IMR-90 (cell line): ENCODE data around the gene PRDM15. TPM values are rescaled to one million over a fixed set of nuclear protein-coding genes. Genes with fewer than 3 reads are reported as not detected.

ENCODE experiments used
- ATAC-seq: fragments of 200-7000 bp; cut with Tn5 transposase; 2 replicates; pipeline ENCODE4 v1.9.1; 2020; ENCODE audit warnings: low read depth, mild to moderate bottlenecking, moderate library complexity
- BruUV-seq: library from RNA; stranded (reverse); fragments of 400-500 nt; replicated peaks from 2 replicates; lab custom pipeline; 2021; lab: Mats Ljungman, UMichigan
- CTCF ChIA-PET: fragments of 300-600 bp; formaldehyde crosslinking; extraction: SDS; loops from one replicate; lab custom pipeline; 2021; ENCODE audit warnings: antibody characterized with exemption; lab: Yijun Ruan, JAX
- POLR2A ChIA-PET: fragments of 300-600 bp; sonication (Branson Sonifier 250); formaldehyde crosslinking; loops from one replicate; lab custom pipeline; 2022; ENCODE audit warnings: antibody characterized with exemption; ENCODE audit not compliant: unreplicated experiment; lab: Charles Lee
- DNase-seq: peaks from one replicate; pipeline ENCODE4 v3.0.0; 2013
- H2AFZ ChIP-seq: replicated peaks from 2 replicates; pipeline ENCODE3; 2013; ENCODE audit warnings: low read length, mild to moderate bottlenecking; ENCODE audit not compliant: poor library complexity
- H2AK5ac ChIP-seq: 2 replicates; pipeline ENCODE4 v1.6.1; 2013; ENCODE audit warnings: low read depth, low read length, inconsistent platforms
- H2AK9ac ChIP-seq: replicated peaks from 2 replicates; pipeline ENCODE3; 2013; ENCODE audit warnings: mild to moderate bottlenecking, low read depth, low read length, moderate library complexity; ENCODE audit not compliant: poor library complexity
- H2BK120ac ChIP-seq: 2 replicates; pipeline ENCODE4 v1.6.1; 2013; ENCODE audit warnings: low read depth, low read length, inconsistent platforms
- H2BK15ac ChIP-seq: 3 replicates; pipeline ENCODE4 v1.6.1; 2013; ENCODE audit warnings: low read depth, low read length, inconsistent platforms
- H2BK20ac ChIP-seq: 2 replicates; pipeline ENCODE4 v1.6.1; 2013; ENCODE audit warnings: low read depth, mild to moderate bottlenecking, inconsistent platforms, low read length, moderate library complexity
- H2BK5ac ChIP-seq: 2 replicates; pipeline ENCODE4 v1.6.1; 2013; ENCODE audit warnings: mild to moderate bottlenecking, low read depth, low read length, inconsistent platforms; ENCODE audit not compliant: poor library complexity, severe bottlenecking
- H3K14ac ChIP-seq: replicated peaks from 2 replicates; pipeline ENCODE4 v1.6.1; 2013; ENCODE audit warnings: low read depth, low read length, inconsistent platforms
- H3K18ac ChIP-seq: 2 replicates; pipeline ENCODE4 v1.6.1; 2013; ENCODE audit warnings: low read depth, low read length, control low read depth
- H3K23ac ChIP-seq: 2 replicates; pipeline ENCODE4 v1.6.1; 2013; ENCODE audit warnings: low read depth, low read length, inconsistent platforms
- H3K27ac ChIP-seq: 2 replicates; pipeline ENCODE4 v1.5.1; 2013; ENCODE audit warnings: mild to moderate bottlenecking, control low read depth, low read length; ENCODE audit not compliant: insufficient read depth
- H3K27me3 ChIP-seq: 2 replicates; pipeline ENCODE4 v1.6.1; 2013; ENCODE audit warnings: low read length; ENCODE audit not compliant: control insufficient read depth, insufficient read depth
- H3K36me3 ChIP-seq: 2 replicates; pipeline ENCODE4 v1.6.1; 2013; ENCODE audit warnings: low read length, mixed read lengths; ENCODE audit not compliant: control insufficient read depth, insufficient read depth
- H3K4ac ChIP-seq: 2 replicates; pipeline ENCODE4 v1.6.1; 2013; ENCODE audit warnings: low read depth, low read length, inconsistent platforms
- H3K4me1 ChIP-seq: 2 replicates; pipeline ENCODE4 v1.6.1; 2013; ENCODE audit warnings: low read length, mixed read lengths; ENCODE audit not compliant: control insufficient read depth, insufficient read depth
- H3K4me2 ChIP-seq: 2 replicates; pipeline ENCODE4 v1.6.1; 2013; ENCODE audit warnings: low read depth, mild to moderate bottlenecking, control low read depth, low read length, moderate library complexity
- H3K4me3 ChIP-seq: 2 replicates; pipeline ENCODE4 v1.5.1; 2013; ENCODE audit warnings: low read depth, mild to moderate bottlenecking, control low read depth, low read length, moderate library complexity; ENCODE audit not compliant: insufficient read depth
- H3K56ac ChIP-seq: 2 replicates; pipeline ENCODE4 v1.6.1; 2013; ENCODE audit warnings: low read length, inconsistent platforms; ENCODE audit not compliant: insufficient read depth; ENCODE audit errors: extremely low read depth
- H3K79me1 ChIP-seq, 2 experiments: 2 replicates each; pipeline ENCODE4 v1.6.1; 2013; ENCODE audit warnings: low read length in 2 of 2, inconsistent platforms in 1 of 2, low read depth in 1 of 2
- H3K9ac ChIP-seq: 2 replicates; pipeline ENCODE4 v1.6.1; 2013; ENCODE audit warnings: low read depth, low read length, control low read depth
- H3K9me1 ChIP-seq: 2 replicates; pipeline ENCODE4 v1.6.1; 2013; ENCODE audit warnings: low read length, inconsistent platforms; ENCODE audit not compliant: insufficient read depth
- H3K9me3 ChIP-seq: 2 replicates; pipeline ENCODE4 v1.6.1; 2013; ENCODE audit warnings: low read length; ENCODE audit not compliant: control insufficient read depth, insufficient read depth
- H4K20me1 ChIP-seq: 2 replicates; pipeline ENCODE4 v1.6.1; 2013; ENCODE audit warnings: low read length, inconsistent platforms; ENCODE audit not compliant: insufficient read depth
- H4K5ac ChIP-seq: 2 replicates; pipeline ENCODE4 v1.6.1; 2013; ENCODE audit warnings: mild to moderate bottlenecking, low read depth, low read length, control low read depth
- H4K8ac ChIP-seq, 2 experiments: 2 replicates each; pipeline ENCODE4 v1.6.1; 2013; ENCODE audit warnings: low read depth in 2 of 2, low read length in 2 of 2, control low read depth in 1 of 2, inconsistent platforms in 1 of 2
- H4K91ac ChIP-seq: 2 replicates; pipeline ENCODE4 v1.6.1; 2013; ENCODE audit warnings: low read depth, low read length, inconsistent platforms; ENCODE audit not compliant: insufficient read depth
- FOS ChIP-seq: fragments of 150-350 bp; IDR thresholded peaks from 2 replicates; pipeline ENCODE4 v1.6.1; 2016; ENCODE audit warnings: low read depth, low read length
- MAZ ChIP-seq: IDR thresholded peaks from 2 replicates; pipeline ENCODE4 v1.6.1; 2012; ENCODE audit warnings: low read depth, mild to moderate bottlenecking, low read length, improper control_type of control experiment, moderate library complexity, borderline replicate concordance
- MXI1 ChIP-seq: IDR thresholded peaks from 2 replicates; pipeline ENCODE4 v1.6.1; 2012; ENCODE audit warnings: low read depth, mild to moderate bottlenecking, low read length, moderate library complexity, borderline replicate concordance
- NFE2L2 ChIP-seq: fragments of 150-350 bp; IDR thresholded peaks from 2 replicates; pipeline ENCODE4 v1.6.1; 2016; ENCODE audit warnings: low read depth, mild to moderate bottlenecking, low read length
- POLR2A ChIP-seq: IDR thresholded peaks from 2 replicates; pipeline ENCODE4 v1.6.1; 2012; ENCODE audit warnings: mild to moderate bottlenecking, low read depth, low read length
- RCOR1 ChIP-seq: IDR thresholded peaks from 2 replicates; pipeline ENCODE4 v1.6.1; 2012; ENCODE audit warnings: mild to moderate bottlenecking, low read length, improper control_type of control experiment; ENCODE audit not compliant: insufficient replicate concordance
- RFX5 ChIP-seq: IDR thresholded peaks from 2 replicates; pipeline ENCODE4 v1.8.0; 2012; ENCODE audit warnings: low read depth, mild to moderate bottlenecking, low read length, moderate library complexity
- WGBS, 2 experiments: methylation state at CpG; one replicate each; pipeline versions ENCODE4 v1.1.5 to v1.1.7; 2013; ENCODE audit warnings: missing lambda C conversion rate in 2 of 2; ENCODE audit not compliant: insufficient read length in 1 of 2; ENCODE audit errors: extremely low coverage in 2 of 2; 5-methylcytosine and 5-hydroxymethylcytosine counted together
- dilution Hi-C: fragments of 300-500 bp; cut with HindIII; formaldehyde crosslinking; loops from one replicate; pipeline ENCODE4 v1.14.3; 2018; ENCODE audit warnings: low sequenced_read_pairs; ENCODE audit not compliant: unreplicated experiment
- in situ Hi-C: fragments of 300-500 bp; cut with MboI; formaldehyde crosslinking; loops from 3 replicates; pipeline ENCODE4 v1.14.3; 2019; ENCODE audit warnings: low sequenced_read_pairs, inconsistent platforms, mixed read lengths
- intact Hi-C: fragments of 100-400 bp; cut with micrococcal nuclease; formaldehyde crosslinking; loops from 2 replicates; pipeline ENCODE4 v1.10.0; 2022
- polyA plus RNA-seq, 3 experiments: library from polyadenylated mRNA; depleted of rRNA; stranded (reverse); fragments of >200 nt; gene quantifications; 2 replicates each; pipeline ENCODE4 v1.2.3, GENCODE V29; 2012; ENCODE audit warnings: low replicate concordance in 1 of 3
- total RNA-seq: library from RNA; depleted of rRNA; stranded (reverse); fragments of >200 nt; gene quantifications from 2 replicates; pipeline ENCODE4 v1.2.3, GENCODE V29; 2012
- TF ChIP-seq, protein P1 (sequence below): fragments of 150-350 bp; IDR thresholded peaks from 2 replicates; pipeline ENCODE4 v1.6.1; 2017; ENCODE audit warnings: mild to moderate bottlenecking, antibody characterized with exemption, low read length, low read depth
- TF ChIP-seq, protein P2 (sequence below): conservative IDR thresholded peaks from 2 replicates; pipeline ENCODE4 v1.5.1; 2012; ENCODE audit warnings: mild to moderate bottlenecking, low read depth, low read length, improper control_type of control experiment

The PRDM15 gene
- total and polyA plus RNA-seq, 2 of the 4 experiments (the other 2 are of a cell fraction): 7.3 to 8.8 TPM

GRCh38 chr21:41888749-41889376 lies 9.7 kb upstream of the PRDM15 start:
- H2BK15ac ChIP-seq: no peak overlapping the region
- ChIA-PET POLR2A (no interaction called here), CTCF (no interaction called here)
- H3K14ac ChIP-seq: no peak overlapping the region
- no peak overlapping the region for H3K9ac ChIP-seq
- H2BK20ac ChIP-seq: no peak overlapping the region
- H3K36me3 ChIP-seq: peaks cover 14% of the 10 kb centered on the region
- dilution Hi-C loops: no loop called here
- ATAC-seq: no peak
- no peak overlapping the region for H3K23ac ChIP-seq
- H2AK5ac ChIP-seq: no peak overlapping the region
- intact Hi-C loops: no loop called here
- H2BK120ac ChIP-seq: no peak overlapping the region
- no peak overlapping the region for H4K8ac ChIP-seq
- H4K5ac ChIP-seq: no peak overlapping the region
- H3K18ac ChIP-seq: no peak overlapping the region
- H2AFZ ChIP-seq: no peak overlapping the region
- H3K4me3 ChIP-seq: no peak overlapping the region
- WGBS, 2 experiments: 100% methylated on average over 4 of the region's 13 CpGs; no CpG with 5 or more reads in 1 of the 2 experiments
- H4K91ac ChIP-seq: no peak overlapping the region
- H2AK9ac ChIP-seq: no peak overlapping the region
- no peaks in the 10 kb centered on the region for H3K79me1 ChIP-seq
- peaks cover 5% of the 10 kb centered on the region; the same call in 1 of the 2 replicates for H3K9me1 ChIP-seq
- in situ Hi-C loops: no loop called here
- H2BK5ac ChIP-seq: no peak overlapping the region
- H3K4ac ChIP-seq: no peak overlapping the region
- no peaks in the 10 kb centered on the region for H3K9me3 ChIP-seq
- H3K27me3 ChIP-seq: no peaks in the 10 kb centered on the region
- H3K4me1 ChIP-seq: peaks cover 2% of the 10 kb centered on the region; the same call in 1 of the 2 replicates
- no peak overlapping the region for H3K4me2 ChIP-seq
- no TSS peak for BruUV-seq
- H4K20me1 ChIP-seq: no peaks in the 10 kb centered on the region; the same call in 1 of the 2 replicates
- no peak overlapping the region for H3K27ac ChIP-seq
- no peak overlapping the region for H3K56ac ChIP-seq
- TF ChIP-seq, protein P1, sequence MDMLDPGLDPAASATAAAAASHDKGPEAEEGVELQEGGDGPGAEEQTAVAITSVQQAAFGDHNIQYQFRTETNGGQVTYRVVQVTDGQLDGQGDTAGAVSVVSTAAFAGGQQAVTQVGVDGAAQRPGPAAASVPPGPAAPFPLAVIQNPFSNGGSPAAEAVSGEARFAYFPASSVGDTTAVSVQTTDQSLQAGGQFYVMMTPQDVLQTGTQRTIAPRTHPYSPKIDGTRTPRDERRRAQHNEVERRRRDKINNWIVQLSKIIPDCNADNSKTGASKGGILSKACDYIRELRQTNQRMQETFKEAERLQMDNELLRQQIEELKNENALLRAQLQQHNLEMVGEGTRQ: no peak
- no peak for TF ChIP-seq MXI1
- TF ChIP-seq FOS: no peak
- no peak for TF ChIP-seq RFX5
- TF ChIP-seq POLR2A: no peak
- TF ChIP-seq, protein P2, sequence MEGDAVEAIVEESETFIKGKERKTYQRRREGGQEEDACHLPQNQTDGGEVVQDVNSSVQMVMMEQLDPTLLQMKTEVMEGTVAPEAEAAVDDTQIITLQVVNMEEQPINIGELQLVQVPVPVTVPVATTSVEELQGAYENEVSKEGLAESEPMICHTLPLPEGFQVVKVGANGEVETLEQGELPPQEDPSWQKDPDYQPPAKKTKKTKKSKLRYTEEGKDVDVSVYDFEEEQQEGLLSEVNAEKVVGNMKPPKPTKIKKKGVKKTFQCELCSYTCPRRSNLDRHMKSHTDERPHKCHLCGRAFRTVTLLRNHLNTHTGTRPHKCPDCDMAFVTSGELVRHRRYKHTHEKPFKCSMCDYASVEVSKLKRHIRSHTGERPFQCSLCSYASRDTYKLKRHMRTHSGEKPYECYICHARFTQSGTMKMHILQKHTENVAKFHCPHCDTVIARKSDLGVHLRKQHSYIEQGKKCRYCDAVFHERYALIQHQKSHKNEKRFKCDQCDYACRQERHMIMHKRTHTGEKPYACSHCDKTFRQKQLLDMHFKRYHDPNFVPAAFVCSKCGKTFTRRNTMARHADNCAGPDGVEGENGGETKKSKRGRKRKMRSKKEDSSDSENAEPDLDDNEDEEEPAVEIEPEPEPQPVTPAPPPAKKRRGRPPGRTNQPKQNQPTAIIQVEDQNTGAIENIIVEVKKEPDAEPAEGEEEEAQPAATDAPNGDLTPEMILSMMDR: no peak
- TF ChIP-seq NFE2L2: no peak
- TF ChIP-seq RCOR1: no peak
- no peak for TF ChIP-seq MAZ
- no peak for DNase-seq
